HCT116 (cell line): Measurements from ENCODE around the gene PPFIA2.

ENCODE experiments used
- CBX3 ChIP-seq: IDR thresholded peaks from 2 replicates; pipeline ENCODE4 v1.6.1; 2012; ENCODE audit warnings: low read depth
- CTCF ChIP-seq, 3 experiments: fragments of 200-600 bp in 1 of 3; sonication (generic) in 1 of 3; IDR thresholded peaks in 2 of 3; conservative IDR thresholded peaks in 1 of 3; 2 replicates each; pipeline ENCODE4 v1.5.1; 2012 to 2017; ENCODE audit warnings: low read depth in 2 of 3, low read length in 2 of 3, antibody characterized with exemption in 1 of 3, borderline replicate concordance in 1 of 3, control low read depth in 1 of 3, mild to moderate bottlenecking in 1 of 3, mixed read lengths in 1 of 3, mixed run types in 1 of 3, moderate library complexity in 1 of 3; ENCODE audit not compliant: insufficient read depth in 1 of 3
- EGR1 ChIP-seq: IDR thresholded peaks from 2 replicates; pipeline ENCODE4 v1.6.1; 2012; ENCODE audit warnings: low read depth
- EZH2 ChIP-seq: fragments of 200-600 bp; sonication (generic); IDR thresholded peaks from 2 replicates; pipeline ENCODE4 v1.6.1; 2017; ENCODE audit warnings: antibody characterized with exemption, mixed run types
- FOSL1 ChIP-seq: IDR thresholded peaks from 2 replicates; pipeline ENCODE4 v1.6.1; 2012; ENCODE audit warnings: low read depth
- JUND ChIP-seq: IDR thresholded peaks from 2 replicates; pipeline ENCODE4 v1.6.1; 2012
- MAX ChIP-seq: IDR thresholded peaks from 2 replicates; pipeline ENCODE4 v1.6.1; 2012
- POLR2A ChIP-seq: IDR thresholded peaks from 2 replicates; pipeline ENCODE4 v1.7.0; 2011; ENCODE audit warnings: borderline replicate concordance; ENCODE audit not compliant: insufficient read depth, insufficient read length; ENCODE audit errors: extremely low read depth
- POLR2AphosphoS5 ChIP-seq: IDR thresholded peaks from 2 replicates; pipeline ENCODE4 v1.6.1; 2011; ENCODE audit warnings: mild to moderate bottlenecking, low read depth, low read length, moderate library complexity
- YY1 ChIP-seq: IDR thresholded peaks from 2 replicates; pipeline ENCODE4 v1.6.1; 2011; ENCODE audit warnings: low read length, low read depth, moderate library complexity, mild to moderate bottlenecking; ENCODE audit not compliant: insufficient replicate concordance; ENCODE audit errors: extremely low read depth
- ZBTB33 ChIP-seq: IDR thresholded peaks from 2 replicates; pipeline ENCODE4 v1.6.1; 2011; ENCODE audit warnings: mild to moderate bottlenecking, low read length, moderate library complexity; ENCODE audit not compliant: insufficient replicate concordance; ENCODE audit errors: extremely low read depth
- ZNF274 ChIP-seq: fragments of 200-500 bp; sonication (Bioruptor generic); IDR thresholded peaks from 2 replicates; pipeline ENCODE4 v1.6.1; 2014; ENCODE audit warnings: mild to moderate bottlenecking, low read depth, low read length, inconsistent platforms
- TF ChIP-seq, protein P1 (sequence below): IDR thresholded peaks from 2 replicates; pipeline ENCODE4 v1.6.1; 2012
- TF ChIP-seq, protein P2 (sequence below): IDR thresholded peaks from 2 replicates; pipeline ENCODE4 v1.6.1; 2012; ENCODE audit warnings: low read depth

GRCh38 chr12:81615026-81615588 is 144.0 kb downstream of the PPFIA2 start:
- TF ChIP-seq POLR2AphosphoS5 (no peak), EZH2 (no peak), CTCF (IDR thresholded peaks at IDR 0.05 in 2 of 3, conservative IDR thresholded peaks at IDR 0.05 in 1 of 3; ENCODE audit: borderline replicate concordance in 1 of 3, insufficient read depth in 1 of 3, low read depth in 2 of 3, low read length in 2 of 3) (no peak), JUND (no peak), POLR2A (no peak), ZNF274 (no peak), FOSL1 (no peak), CBX3 (no peak), YY1 (no peak), MAX (no peak), ZBTB33 (no peak), EGR1 (no peak)
- TF ChIP-seq, protein P1, sequence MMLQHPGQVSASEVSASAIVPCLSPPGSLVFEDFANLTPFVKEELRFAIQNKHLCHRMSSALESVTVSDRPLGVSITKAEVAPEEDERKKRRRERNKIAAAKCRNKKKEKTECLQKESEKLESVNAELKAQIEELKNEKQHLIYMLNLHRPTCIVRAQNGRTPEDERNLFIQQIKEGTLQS: no peak
- TF ChIP-seq, protein P2, sequence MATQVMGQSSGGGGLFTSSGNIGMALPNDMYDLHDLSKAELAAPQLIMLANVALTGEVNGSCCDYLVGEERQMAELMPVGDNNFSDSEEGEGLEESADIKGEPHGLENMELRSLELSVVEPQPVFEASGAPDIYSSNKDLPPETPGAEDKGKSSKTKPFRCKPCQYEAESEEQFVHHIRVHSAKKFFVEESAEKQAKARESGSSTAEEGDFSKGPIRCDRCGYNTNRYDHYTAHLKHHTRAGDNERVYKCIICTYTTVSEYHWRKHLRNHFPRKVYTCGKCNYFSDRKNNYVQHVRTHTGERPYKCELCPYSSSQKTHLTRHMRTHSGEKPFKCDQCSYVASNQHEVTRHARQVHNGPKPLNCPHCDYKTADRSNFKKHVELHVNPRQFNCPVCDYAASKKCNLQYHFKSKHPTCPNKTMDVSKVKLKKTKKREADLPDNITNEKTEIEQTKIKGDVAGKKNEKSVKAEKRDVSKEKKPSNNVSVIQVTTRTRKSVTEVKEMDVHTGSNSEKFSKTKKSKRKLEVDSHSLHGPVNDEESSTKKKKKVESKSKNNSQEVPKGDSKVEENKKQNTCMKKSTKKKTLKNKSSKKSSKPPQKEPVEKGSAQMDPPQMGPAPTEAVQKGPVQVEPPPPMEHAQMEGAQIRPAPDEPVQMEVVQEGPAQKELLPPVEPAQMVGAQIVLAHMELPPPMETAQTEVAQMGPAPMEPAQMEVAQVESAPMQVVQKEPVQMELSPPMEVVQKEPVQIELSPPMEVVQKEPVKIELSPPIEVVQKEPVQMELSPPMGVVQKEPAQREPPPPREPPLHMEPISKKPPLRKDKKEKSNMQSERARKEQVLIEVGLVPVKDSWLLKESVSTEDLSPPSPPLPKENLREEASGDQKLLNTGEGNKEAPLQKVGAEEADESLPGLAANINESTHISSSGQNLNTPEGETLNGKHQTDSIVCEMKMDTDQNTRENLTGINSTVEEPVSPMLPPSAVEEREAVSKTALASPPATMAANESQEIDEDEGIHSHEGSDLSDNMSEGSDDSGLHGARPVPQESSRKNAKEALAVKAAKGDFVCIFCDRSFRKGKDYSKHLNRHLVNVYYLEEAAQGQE: no peak
